Measurements from ENCODE around the gene DOCK8. TPM values are rescaled to one million over a fixed set of nuclear protein-coding genes. Genes with fewer than 3 reads are reported as not detected.
A peak's percentile ranks its signal among the peaks of the same experiment; 100 is the strongest.

Gene DOCK8
- total RNA-seq, 2 experiments from 2014 or later, result 270 to 283 TPM

DNA sequence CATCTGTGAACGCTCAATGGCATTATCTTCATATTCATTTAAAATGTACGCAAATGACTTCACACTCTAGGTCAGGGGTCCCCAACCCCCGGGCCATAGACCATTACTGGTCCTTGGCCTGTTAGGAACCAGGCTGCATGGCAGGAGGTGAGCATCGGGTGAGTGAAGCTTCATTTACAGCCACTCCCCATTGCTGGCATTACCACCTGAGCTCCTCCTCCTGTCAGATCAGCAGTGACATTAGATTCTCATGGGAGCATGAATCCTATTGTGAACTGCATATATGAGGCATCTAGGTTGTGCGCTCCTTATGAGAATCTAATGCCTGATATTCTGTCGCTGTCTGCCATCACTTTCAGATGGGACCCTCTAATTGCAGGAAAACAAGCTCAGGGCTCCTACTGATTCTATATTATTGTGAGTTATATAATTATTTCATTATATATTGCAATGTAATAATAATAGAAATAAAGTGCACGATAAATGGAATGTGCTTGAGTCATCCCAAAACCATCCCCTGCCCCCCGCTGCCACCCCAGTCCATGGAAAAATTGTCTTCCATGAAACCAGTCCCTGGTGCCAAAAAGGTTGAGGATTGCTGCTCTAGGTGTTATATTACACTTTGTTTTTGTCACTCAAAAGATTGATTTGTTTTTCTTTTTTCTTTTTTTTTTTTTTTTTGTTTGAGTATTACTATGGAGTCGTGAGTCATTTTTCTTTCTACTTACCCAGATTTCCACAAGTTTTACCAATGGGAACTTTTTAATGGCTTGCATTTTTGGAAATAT is 127.2 kb downstream of the DOCK8 start:
- H3K36me3 Mint-ChIP-seq (ENCODE audit: low read depth), result peaks cover 78% of the 10 kb centered on the region
- ChIA-PET POLR2A (no interaction called here), CTCF (no interaction called here)
- no peaks in the 10 kb centered on the region for H3K9me3 Mint-ChIP-seq
- H3K4me1 Mint-ChIP-seq, result no peaks in the 10 kb centered on the region
- no peak overlapping the region for H3K27ac Mint-ChIP-seq
- no peak overlapping the region for H3K4me3 Mint-ChIP-seq
- no peaks in the 10 kb centered on the region for H3K27me3 Mint-ChIP-seq
- DNase-seq, result no peak

DNA sequence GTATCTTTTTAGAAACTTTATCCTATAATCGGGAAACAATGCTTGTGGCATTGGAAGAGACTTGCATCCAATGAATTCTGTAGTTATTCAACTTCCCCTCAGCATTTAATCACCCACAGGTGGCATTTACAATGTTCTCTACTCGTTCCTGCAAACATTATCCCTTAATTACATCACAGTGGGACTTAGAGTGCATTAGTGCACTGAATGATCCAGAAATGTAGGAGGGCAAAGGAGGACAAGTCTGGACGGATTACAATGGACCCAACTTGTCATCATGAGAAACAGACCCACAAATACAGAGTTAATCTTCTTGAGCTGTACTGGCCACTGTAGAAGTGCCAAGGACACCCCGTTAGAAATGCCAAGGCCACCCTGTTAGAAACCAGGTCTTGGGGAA is 129.1 kb downstream of the DOCK8 start:
- H3K36me3 Mint-ChIP-seq (ENCODE audit: low read depth), result peaks cover 70% of the 10 kb centered on the region
- no peaks in the 10 kb centered on the region for H3K9me3 Mint-ChIP-seq
- H3K27ac Mint-ChIP-seq, result no peak overlapping the region
- H3K4me1 Mint-ChIP-seq, result peaks cover 6% of the 10 kb centered on the region
- POLR2A ChIA-PET, result no interaction called here
- CTCF ChIA-PET, result interaction anchor here (1.0 kb wide), 1 partner anchor 30 kb away, joined by 4 read pairs; no protein-coding TSS in a partner anchor
- DNase-seq, result no peak
- H3K27me3 Mint-ChIP-seq, result no peaks in the 10 kb centered on the region
- H3K4me3 Mint-ChIP-seq, result no peak overlapping the region

DNA sequence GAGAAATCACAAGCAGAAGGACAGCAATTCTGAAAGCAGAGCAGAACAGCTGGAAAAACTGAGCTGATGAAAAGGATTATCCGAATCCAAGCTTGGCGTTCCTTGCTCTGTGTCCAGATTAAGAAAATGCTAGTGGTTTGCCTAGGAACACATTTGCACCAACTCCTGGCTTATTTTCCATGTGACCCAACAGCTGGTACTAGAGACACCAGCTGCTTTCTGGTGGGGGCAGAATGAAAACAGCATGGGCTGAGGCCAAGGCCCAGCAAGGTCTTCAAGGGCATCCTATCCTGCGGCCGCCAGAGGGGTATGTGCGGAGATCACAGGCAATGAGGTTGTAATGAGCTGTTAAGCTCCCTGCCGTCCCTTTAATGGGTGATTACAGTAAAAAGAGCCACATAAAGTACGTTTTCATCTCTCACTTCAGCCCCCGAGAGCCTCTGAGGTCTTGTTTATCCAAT is 131.5 kb downstream of the DOCK8 start:
- DNase-seq, result no peak
- CTCF ChIA-PET, result interaction anchor here (0.9 kb wide), 2 partner anchors 10 to 98 kb away, joined by 3 to 4 read pairs; no protein-coding TSS in a partner anchor
- H3K4me3 Mint-ChIP-seq, result no peak overlapping the region
- peaks cover 24% of the 10 kb centered on the region for H3K4me1 Mint-ChIP-seq
- POLR2A ChIA-PET, result no interaction called here
- H3K27ac Mint-ChIP-seq, result no peak overlapping the region
- H3K9me3 Mint-ChIP-seq, result no peaks in the 10 kb centered on the region
- peaks cover 78% of the 10 kb centered on the region for H3K36me3 Mint-ChIP-seq (ENCODE audit: low read depth)
- no peaks in the 10 kb centered on the region for H3K27me3 Mint-ChIP-seq

DNA sequence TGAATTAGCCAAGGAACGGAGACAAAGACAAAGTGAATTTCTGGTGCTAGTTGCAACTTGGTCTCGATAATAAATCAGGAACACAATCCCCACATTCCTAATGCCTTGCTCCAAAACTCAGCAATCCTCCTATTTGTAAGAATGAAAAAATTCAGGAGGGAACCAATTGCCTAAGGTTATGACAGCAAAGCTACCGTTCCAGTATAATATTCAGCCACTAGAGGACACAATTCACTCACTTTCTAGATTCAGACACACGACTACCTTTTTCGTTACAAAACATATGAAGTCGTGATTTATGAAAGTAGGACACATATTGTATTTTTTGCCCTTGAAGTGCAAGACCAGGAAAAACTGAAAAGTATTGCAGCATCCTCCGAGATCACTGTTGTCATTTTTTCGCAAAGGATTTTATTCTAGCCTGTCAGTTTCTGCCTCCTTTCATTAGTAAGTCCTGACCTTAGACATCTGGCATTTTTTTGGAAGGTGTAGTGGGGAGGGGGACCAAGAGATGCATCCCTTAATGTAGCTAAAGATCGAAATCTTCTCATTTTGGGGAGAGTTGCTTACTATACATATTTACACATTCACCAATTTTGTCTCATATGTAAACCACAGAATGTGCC is 133.1 kb downstream of the DOCK8 start:
- POLR2A ChIA-PET, result no interaction called here
- H3K9me3 Mint-ChIP-seq, result no peaks in the 10 kb centered on the region
- no peaks in the 10 kb centered on the region for H3K27me3 Mint-ChIP-seq
- peaks cover 28% of the 10 kb centered on the region for H3K4me1 Mint-ChIP-seq
- CTCF ChIA-PET, result interaction anchor here (0.6 to 2.1 kb wide), 5 partner anchors 11 to 403 kb away, joined by 3 to 7 read pairs (median 3); no protein-coding TSS in a partner anchor
- no peak for DNase-seq
- peaks cover 73% of the 10 kb centered on the region for H3K36me3 Mint-ChIP-seq (ENCODE audit: low read depth)
- H3K27ac Mint-ChIP-seq, result no peak overlapping the region
- H3K4me3 Mint-ChIP-seq, result no peak overlapping the region

DNA sequence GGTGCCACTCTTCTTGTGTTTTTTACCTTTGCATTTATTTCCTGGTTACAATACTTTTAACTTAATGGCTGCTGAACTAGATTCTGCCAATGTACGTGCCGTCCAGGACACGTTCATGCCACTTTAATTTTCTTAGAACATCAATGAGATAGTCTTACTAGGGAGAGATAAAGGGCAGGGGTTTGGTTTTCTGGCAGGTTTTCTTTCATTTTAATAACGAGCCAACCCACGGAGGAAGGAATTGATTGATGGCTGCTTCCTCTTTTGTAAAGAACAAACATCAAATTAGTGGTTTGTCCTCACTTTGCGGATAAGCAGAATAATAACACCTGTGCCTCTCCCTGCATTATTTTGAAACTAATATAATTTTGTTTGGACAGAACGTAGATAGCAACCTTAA is 135.7 kb downstream of the DOCK8 start:
- Mint-ChIP-seq H3K27ac (peak overlapping the region; percentile 68), H3K9me3 (no peaks in the 10 kb centered on the region), H3K4me1 (peaks cover 28% of the 10 kb centered on the region), H3K4me3 (no peak overlapping the region), H3K36me3 (ENCODE audit: low read depth) (peaks cover 58% of the 10 kb centered on the region), H3K27me3 (no peaks in the 10 kb centered on the region)
- CTCF ChIA-PET, result no interaction called here
- POLR2A ChIA-PET, result no interaction called here
- DNase-seq, result no peak

DNA sequence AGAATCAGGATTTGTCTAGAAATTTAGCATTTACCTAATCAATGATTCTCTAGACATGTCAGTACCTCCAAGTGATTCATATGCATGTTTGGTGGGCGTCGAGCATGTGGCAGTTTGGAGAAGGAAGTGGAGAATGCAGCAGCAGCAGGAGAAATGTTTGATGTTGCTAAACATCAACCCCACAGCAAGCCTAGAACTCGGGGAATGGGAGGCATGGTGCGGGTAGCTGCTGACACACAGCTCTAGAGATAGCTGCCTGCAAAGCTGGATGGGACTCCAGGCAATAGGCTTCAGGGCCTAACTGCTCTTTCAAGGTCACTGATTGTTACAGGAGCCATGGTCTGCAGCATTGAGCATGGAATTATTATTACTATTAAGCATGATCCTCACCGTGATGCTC is 137.3 kb downstream of the DOCK8 start:
- Mint-ChIP-seq H3K27ac (no peak overlapping the region), H3K27me3 (no peaks in the 10 kb centered on the region), H3K9me3 (no peaks in the 10 kb centered on the region), H3K4me3 (no peak overlapping the region), H3K36me3 (ENCODE audit: low read depth) (peaks cover 58% of the 10 kb centered on the region), H3K4me1 (peaks cover 28% of the 10 kb centered on the region)
- ChIA-PET CTCF (interaction anchor here (1.0 kb wide), 1 partner anchor 19 kb away, joined by 4 read pairs; no protein-coding TSS in a partner anchor), POLR2A (no interaction called here)
- no peak for DNase-seq

DNA sequence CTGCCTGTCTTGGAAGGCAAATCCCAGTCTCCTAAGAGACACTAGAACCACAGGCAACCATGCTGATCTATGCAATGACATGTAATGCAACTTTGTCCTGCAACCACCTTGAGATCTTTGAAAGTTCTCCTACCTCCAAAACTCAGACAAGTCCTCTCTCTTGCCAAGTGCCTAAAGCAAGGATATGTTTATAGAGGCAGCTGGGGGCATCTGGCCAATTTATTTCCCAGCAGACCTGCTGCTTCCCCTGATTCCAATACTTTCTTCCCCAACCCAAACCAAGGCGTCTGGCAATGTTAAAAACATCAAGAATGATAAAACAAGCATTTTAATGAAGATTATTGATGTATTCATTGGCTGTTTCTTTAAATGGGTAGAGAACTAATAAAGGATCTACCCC is 138.4 kb downstream of the DOCK8 start:
- H3K4me3 Mint-ChIP-seq, result no peak overlapping the region
- no peaks in the 10 kb centered on the region for H3K27me3 Mint-ChIP-seq
- ChIA-PET CTCF (no interaction called here), POLR2A (no interaction called here)
- peaks cover 24% of the 10 kb centered on the region for H3K4me1 Mint-ChIP-seq
- no peaks in the 10 kb centered on the region for H3K9me3 Mint-ChIP-seq
- peaks cover 60% of the 10 kb centered on the region for H3K36me3 Mint-ChIP-seq (ENCODE audit: low read depth)
- no peak overlapping the region for H3K27ac Mint-ChIP-seq
- no peak for DNase-seq

DNA sequence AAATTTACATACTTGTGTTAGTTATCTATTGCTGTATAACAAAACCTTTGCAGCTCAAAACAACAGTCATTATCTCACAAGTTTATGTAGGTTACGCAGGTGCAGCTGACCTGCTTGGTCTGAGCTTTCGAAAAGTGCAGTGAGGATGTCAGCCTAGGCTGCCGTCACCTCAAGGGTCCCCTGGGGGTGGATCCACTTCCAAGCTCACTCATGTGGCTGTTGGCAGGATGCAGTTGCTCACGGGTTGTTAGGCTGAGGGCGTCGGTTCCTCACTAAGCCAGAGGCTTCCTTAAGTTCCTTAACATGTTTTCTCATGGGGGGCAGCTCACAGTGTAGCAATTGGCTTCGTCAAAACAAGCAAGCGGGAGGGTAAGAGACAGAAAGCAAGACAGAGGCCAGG is 139.8 kb downstream of the DOCK8 start:
- CTCF ChIA-PET, result interaction anchor here (1.5 kb wide), 1 partner anchor 13 kb away, joined by 4 read pairs; no protein-coding TSS in a partner anchor
- H3K27ac Mint-ChIP-seq, result no peak overlapping the region
- H3K4me1 Mint-ChIP-seq, result peaks cover 20% of the 10 kb centered on the region

DNA sequence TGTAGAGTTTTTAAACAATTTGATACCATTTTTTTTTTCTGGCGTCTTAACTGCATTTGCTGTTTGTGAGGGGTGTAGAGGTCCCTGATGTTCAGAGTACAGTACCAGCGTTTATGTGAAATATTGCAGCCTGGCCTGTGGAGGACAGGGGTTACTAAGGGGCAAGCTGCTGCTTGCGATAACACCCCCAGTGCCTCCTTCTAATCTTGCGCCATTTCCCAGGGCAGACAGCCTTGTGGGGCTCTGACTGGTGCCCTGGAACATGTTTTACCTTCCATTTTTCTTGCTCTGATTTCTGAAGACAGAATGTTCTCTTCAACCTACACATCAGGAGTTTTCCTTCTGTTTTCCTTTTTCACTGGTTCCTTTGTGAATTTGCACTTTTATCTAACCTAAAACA is 142.9 kb downstream of the DOCK8 start:
- H3K27ac Mint-ChIP-seq, result no peak overlapping the region
- POLR2A ChIA-PET, result no interaction called here
- H3K4me3 Mint-ChIP-seq, result no peak overlapping the region
- H3K9me3 Mint-ChIP-seq, result no peaks in the 10 kb centered on the region
- CTCF ChIA-PET, result interaction anchor here (0.9 to 1.7 kb wide), 2 partner anchors 8 to 9 kb away, joined by 3 to 4 read pairs; no protein-coding TSS in a partner anchor
- no peaks in the 10 kb centered on the region for H3K27me3 Mint-ChIP-seq
- H3K4me1 Mint-ChIP-seq, result no peaks in the 10 kb centered on the region
- H3K36me3 Mint-ChIP-seq (ENCODE audit: low read depth), result peaks cover 55% of the 10 kb centered on the region
- DNase-seq, result no peak

More for the DNA sequence above, 139.8 kb downstream of the DOCK8 start:
- H3K27me3 Mint-ChIP-seq, result no peaks in the 10 kb centered on the region
- no peak overlapping the region for H3K4me3 Mint-ChIP-seq
- H3K36me3 Mint-ChIP-seq (ENCODE audit: low read depth), result peaks cover 57% of the 10 kb centered on the region
- no peaks in the 10 kb centered on the region for H3K9me3 Mint-ChIP-seq
- POLR2A ChIA-PET, result no interaction called here
- no peak for DNase-seq

DNA sequence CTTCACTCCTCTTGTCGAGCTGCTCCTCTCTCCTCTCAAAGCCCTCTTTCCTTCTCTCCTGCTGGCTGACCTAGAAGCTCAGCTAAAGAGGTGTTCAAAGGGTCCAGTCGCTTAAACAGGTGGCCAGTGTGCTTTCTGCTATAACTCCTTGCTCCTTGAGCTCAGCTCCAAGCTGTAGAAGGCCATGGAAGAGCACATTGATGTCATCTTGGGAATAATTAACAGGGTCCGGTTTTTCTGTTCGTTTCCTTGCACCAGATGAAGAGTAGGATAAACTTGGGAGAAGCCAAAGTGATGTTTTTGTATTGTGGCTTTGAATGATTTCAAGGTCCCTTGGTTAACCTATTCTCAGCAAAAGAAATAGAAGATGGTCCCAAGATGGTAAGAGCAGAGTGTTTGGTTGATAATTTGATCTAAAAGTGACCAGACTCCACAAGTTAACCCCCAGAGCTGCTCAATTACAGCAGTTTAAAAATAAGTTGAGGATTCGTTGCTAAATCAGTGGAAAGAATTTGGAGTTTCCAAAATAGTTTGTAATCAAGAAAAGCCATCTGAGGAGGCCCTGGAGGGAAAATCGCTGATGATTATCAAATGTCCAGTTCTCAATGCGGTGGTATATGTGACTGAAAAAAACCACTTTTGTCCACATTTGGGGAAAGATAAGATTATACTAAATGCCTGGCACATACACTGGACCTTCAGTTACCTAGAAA is 148.1 kb downstream of the DOCK8 start:
- ChIA-PET CTCF (interaction anchor here (0.9 kb wide), 2 partner anchors 9 to 16 kb away, joined by 3 read pairs; no protein-coding TSS in a partner anchor), POLR2A (no interaction called here)
- Mint-ChIP-seq H3K27me3 (no peaks in the 10 kb centered on the region), H3K9me3 (no peaks in the 10 kb centered on the region), H3K36me3 (ENCODE audit: low read depth) (peaks cover 75% of the 10 kb centered on the region), H3K4me3 (no peak overlapping the region), H3K27ac (peak overlapping the region; percentile 7), H3K4me1 (no peaks in the 10 kb centered on the region)
- DNase-seq, result no peak

DNA sequence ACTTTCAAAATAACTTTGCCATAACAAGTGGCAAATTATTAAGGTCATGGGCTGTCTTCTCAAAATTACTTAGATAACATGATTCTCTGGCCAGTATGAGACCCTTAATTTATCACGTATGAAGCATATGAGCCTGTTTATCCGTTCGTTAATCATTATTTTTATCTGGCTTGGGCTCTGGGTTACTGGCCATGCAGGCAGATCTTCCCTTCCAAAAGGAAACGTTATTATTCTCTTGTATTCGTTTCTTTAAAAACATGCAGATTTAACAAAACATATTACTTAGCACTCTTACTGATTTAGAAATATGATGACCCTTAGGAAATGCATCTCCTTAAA is 148.6 kb downstream of the DOCK8 start:
- Mint-ChIP-seq H3K27me3 (no peaks in the 10 kb centered on the region), H3K9me3 (no peaks in the 10 kb centered on the region), H3K4me3 (no peak overlapping the region), H3K36me3 (ENCODE audit: low read depth) (peaks cover 78% of the 10 kb centered on the region), H3K4me1 (no peaks in the 10 kb centered on the region), H3K27ac (no peak overlapping the region)
- CTCF ChIA-PET, result interaction anchor here (1.1 kb wide), 1 partner anchor 19 kb away, joined by 3 read pairs; no protein-coding TSS in a partner anchor
- no peak for DNase-seq
- POLR2A ChIA-PET, result no interaction called here

DNA sequence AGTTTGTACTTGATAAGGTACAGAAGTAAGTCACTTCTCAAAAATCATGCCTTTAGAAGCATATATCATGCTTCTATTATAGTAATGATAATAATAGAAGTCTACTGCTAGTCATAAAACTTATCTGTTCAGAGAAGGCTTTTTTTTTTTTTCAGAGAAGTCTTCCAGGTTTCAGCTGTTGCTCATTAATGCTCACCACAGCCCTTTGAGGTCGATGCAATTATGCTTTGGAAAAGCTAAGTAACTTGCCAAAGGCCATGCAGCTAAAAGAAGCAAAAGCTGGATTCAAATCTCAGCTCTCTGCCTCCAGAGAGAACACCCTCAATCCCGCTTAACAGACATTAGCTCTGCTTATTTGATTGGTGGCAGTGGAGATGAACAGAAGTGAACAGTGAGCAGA is 150.8 kb downstream of the DOCK8 start:
- CTCF ChIA-PET, result interaction anchor here (0.6 to 0.8 kb wide), 3 partner anchors 8 to 96 kb away, joined by 3 read pairs; no protein-coding TSS in a partner anchor
- no peaks in the 10 kb centered on the region for H3K9me3 Mint-ChIP-seq
- H3K36me3 Mint-ChIP-seq (ENCODE audit: low read depth), result peaks cover 88% of the 10 kb centered on the region
- H3K4me3 Mint-ChIP-seq, result no peak overlapping the region
- POLR2A ChIA-PET, result no interaction called here
- DNase-seq, result no peak
- H3K4me1 Mint-ChIP-seq, result no peaks in the 10 kb centered on the region
- H3K27ac Mint-ChIP-seq, result no peak overlapping the region
- H3K27me3 Mint-ChIP-seq, result no peaks in the 10 kb centered on the region

DNA sequence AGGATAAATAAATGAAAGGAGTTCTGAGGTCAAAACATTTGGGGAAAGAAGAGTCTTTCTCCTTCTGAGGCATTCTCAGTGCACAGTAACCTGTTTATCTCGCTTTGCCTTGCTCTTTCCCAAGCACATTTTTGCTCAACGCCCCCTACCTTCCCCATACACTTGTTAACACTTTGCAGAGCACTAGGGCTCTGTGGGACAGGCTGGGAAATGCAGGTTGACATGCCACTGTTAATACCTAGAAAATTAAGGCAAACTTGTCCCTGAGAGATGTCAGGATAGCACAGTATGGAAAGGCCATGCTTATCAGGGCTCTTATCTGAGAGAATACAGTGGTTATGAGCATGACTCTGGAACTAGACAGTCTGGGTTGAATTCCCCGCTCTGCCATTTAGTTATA is 152.0 kb downstream of the DOCK8 start:
- no peak overlapping the region for H3K4me3 Mint-ChIP-seq
- no peaks in the 10 kb centered on the region for H3K4me1 Mint-ChIP-seq
- no peaks in the 10 kb centered on the region for H3K27me3 Mint-ChIP-seq
- H3K9me3 Mint-ChIP-seq, result no peaks in the 10 kb centered on the region
- DNase-seq, result no peak
- H3K36me3 Mint-ChIP-seq (ENCODE audit: low read depth), result peaks cover 87% of the 10 kb centered on the region
- ChIA-PET CTCF (no interaction called here), POLR2A (no interaction called here)
- no peak overlapping the region for H3K27ac Mint-ChIP-seq
